NCI-H2107 (cell line): ENCODE measurements around the gene PCDHA13.
"Not testable (repeated sequence)": the region's sequence is repeated elsewhere in the genome, so short reads cannot be mapped to it uniquely, and the experiment has no call there.

ENCODE experiments used
- DNase-seq: peaks from one replicate; lab custom pipeline; 2025; lab: John Stamatoyannopoulos, UW

The PCDHA13 gene, protein sequence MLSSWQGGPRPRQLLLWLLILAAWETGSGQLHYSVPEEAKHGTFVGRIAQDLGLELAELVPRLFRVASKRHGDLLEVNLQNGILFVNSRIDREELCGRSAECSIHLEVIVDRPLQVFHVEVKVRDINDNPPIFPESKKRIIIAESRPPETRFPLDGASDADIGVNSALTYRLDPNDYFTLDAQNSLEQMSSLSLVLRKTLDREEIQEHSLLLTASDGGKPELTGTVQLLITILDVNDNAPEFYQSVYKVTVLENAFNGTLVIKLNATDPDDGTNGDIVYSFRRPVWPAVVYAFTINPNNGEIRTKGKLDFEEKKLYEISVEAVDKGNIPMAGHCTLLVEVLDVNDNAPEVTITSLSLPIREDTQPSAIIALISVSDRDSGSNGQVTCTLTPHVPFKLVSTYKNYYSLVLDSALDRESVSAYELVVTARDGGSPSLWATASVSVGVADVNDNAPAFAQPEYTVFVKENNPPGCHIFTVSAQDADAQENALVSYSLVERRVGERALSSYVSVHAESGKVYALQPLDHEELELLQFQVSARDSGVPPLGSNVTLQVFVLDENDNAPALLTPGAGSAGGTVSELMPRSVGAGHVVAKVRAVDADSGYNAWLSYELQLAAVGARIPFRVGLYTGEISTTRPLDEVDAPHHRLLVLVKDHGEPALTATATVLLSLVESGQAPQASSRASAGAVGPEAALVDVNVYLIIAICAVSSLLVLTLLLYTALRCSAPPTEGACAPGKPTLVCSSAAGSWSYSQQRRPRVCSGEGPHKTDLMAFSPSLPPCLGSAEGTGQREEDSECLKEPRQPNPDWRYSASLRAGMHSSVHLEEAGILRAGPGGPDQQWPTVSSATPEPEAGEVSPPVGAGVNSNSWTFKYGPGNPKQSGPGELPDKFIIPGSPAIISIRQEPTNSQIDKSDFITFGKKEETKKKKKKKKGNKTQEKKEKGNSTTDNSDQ

DNA sequence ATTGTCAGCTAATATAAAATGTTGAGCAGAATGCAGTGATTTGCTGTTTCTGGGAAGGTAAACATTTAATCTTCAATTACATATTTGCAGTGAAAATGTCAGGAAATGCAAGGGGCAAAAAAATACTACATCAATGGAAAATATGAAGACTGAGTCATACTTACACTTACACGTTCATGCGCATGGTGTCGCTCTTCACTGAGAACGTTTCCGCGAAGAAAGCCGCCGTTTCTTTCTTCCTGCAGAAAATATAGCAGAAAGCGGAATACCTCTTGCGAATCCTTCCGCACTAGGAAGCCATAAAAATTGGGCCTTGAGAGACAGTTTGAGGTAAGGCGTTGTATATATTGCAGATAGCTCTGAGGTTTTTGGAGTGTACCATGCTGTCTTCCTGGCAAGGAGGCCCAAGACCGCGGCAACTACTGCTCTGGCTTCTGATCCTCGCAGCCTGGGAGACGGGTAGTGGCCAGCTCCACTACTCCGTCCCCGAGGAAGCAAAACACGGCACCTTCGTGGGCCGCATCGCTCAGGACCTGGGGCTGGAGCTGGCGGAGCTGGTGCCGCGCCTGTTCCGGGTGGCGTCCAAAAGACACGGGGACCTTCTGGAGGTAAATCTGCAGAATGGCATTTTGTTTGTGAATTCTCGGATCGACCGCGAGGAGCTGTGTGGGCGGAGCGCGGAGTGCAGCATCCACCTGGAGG, at the start of gene PCDHA13:
PCDHA13 (plus strand) TSS at position 236 of the 702 bp plus-strand sequence; CDS start at position 381, 145 bp downstream.
- no peak for DNase-seq

DNA sequence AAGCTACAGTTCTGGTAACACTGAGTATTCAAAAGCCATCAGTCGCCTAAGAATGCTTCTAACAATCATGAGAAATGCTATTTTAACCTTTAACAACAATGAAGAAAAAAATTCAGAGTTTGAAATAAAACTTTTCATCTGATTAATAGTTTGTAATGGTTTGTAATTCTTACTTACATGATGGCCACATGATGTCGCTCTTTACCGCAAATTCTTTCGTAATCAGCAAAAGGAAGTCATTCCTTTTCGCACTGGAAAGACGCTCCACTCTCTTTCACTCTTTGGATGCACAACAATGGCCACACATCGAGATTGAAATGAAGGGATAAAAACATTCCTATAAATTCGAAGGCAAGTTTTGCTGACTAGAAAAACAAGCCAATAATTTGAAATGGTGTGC, 47.9 kb upstream of the PCDHA13 start, which contains the start of gene PCDHA7:
PCDHA7 (plus strand) TSS at position 277 of the 400 bp plus-strand sequence; CDS start at position 392, 115 bp downstream.
- no peak for DNase-seq

DNA sequence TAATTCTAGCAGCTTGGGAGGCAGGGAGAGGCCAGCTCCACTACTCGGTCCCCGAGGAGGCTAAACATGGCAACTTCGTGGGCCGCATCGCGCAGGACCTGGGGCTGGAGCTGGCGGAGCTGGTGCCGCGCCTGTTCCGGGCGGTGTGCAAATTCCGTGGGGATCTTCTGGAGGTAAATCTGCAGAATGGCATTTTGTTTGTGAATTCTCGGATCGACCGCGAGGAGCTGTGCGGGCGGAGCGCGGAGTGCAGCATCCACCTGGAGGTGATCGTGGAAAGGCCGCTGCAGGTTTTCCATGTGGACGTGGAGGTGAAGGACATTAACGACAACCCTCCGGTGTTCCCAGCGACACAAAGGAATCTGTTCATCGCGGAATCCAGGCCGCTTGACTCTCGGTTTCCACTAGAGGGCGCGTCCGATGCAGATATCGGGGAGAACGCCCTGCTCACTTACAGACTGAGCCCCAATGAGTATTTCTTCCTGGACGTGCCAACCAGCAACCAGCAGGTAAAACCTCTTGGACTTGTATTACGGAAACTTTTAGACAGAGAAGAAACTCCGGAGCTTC, 47.4 kb upstream of the PCDHA13 start:
- not testable (repeated sequence) for DNase-seq

DNA sequence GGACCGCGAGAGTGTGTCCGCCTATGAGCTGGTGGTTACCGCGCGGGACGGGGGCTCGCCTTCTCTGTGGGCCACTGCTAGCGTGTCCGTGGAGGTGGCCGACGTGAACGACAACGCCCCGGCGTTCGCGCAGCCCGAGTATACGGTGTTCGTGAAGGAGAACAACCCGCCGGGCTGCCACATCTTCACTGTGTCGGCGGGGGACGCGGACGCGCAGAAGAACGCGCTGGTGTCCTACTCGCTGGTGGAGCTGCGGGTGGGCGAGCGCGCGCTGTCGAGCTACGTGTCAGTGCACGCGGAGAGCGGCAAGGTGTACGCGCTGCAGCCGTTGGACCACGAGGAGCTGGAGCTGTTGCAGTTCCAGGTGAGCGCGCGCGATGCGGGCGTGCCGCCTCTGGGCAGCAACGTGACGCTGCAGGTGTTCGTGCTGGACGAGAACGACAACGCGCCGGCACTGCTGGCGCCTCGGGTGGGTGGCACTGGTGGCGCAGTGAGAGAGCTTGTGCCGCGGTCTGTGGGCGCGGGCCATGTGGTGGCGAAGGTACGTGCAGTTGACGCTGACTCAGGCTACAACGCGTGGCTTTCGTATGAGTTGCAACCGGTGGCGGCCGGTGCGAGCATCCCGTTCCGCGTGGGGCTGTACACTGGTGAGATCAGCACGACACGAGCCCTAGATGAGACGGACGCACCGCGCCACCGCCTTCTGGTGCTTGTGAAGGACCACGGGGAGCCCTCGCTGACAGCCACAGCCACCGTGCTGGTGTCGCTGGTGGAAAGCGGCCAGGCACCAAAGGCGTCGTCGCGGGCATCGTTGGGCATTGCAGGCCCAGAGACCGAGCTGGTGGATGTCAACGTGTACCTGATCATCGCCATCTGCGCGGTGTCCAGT, 46.1 kb upstream of the PCDHA13 start:
- DNase-seq = no peak

DNA sequence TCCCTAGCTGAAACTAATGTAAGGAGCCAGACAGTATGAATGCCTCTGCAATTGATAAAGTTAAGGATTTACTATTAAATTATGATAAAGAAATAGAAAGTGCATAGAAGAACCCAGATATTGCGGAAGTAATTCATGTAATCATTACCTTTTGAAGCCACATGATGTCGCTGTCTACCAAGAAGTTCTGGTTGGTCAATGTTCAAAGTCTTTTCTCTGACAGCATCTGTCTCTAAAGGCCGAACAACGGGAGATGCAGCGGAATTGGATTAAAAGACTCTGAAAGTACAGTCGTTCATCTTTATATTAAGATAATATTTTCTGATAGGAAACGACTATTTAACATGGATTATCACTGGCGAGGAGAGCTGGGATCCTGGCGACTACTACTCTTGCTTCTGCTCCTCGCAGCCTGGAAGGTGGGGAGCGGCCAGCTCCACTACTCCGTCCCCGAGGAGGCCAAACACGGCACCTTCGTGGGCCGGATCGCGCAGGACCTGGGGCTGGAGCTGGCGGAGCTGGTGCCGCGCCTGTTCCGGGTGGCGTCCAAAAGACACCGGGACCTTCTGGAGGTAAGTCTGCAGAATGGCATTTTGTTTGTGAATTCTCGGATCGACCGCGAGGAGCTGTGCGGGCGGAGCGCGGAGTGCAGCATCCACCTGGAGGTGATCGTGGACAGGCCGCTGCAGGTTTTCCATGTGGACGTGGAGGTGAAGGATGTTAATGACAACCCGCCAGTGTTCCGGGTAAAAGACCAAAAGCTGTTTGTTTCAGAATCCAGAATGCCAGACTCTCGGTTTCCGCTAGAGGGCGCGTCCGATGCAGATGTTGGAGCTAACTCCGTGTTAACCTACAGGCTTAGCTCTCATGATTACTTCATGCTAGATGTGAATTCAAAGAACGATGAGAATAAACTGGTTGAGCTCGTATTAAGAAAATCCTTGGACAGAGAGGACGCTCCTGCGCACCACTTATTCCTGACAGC, 40.7 kb upstream of the PCDHA13 start, which contains the start of gene PCDHA8:
PCDHA8 (plus strand) TSS at position 210 of the 985 bp plus-strand sequence; CDS start at position 345, 135 bp downstream.
- DNase-seq = no peak

DNA sequence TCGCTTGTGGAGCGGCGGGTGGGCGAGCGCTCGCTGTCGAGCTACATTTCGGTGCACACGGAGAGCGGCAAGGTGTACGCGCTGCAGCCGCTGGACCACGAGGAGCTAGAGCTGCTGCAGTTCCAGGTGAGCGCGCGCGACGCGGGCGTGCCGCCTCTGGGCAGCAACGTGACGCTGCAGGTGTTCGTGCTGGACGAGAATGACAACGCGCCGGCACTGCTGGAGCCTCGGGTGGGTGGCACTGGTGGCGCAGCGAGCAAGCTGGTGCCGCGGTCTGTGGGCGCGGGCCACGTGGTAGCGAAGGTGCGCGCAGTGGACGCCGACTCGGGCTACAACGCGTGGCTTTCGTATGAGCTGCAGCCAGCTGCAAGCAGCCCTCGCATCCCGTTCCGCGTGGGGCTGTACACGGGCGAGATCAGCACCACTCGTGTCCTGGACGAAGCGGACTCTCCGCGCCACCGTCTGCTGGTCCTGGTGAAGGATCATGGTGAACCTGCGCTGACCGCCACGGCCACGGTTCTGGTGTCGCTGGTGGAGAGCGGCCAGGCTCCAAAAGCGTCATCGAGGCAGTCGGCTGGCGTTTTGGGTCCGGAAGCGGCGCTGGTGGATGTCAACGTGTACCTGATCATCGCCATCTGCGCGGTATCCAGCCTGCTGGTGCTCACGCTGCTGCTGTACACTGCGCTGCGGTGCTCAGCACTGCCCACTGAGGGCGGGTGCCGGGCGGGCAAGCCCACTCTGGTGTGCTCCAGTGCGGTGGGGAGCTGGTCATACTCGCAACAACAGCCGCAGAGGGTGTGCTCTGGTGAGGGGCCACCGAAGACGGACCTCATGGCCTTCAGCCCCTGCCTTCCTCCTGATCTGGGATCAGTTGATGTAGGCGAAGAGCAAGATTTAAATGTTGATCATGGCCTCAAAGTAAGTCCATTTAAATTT, 38.9 kb upstream of the PCDHA13 start:
- no peak for DNase-seq

DNA sequence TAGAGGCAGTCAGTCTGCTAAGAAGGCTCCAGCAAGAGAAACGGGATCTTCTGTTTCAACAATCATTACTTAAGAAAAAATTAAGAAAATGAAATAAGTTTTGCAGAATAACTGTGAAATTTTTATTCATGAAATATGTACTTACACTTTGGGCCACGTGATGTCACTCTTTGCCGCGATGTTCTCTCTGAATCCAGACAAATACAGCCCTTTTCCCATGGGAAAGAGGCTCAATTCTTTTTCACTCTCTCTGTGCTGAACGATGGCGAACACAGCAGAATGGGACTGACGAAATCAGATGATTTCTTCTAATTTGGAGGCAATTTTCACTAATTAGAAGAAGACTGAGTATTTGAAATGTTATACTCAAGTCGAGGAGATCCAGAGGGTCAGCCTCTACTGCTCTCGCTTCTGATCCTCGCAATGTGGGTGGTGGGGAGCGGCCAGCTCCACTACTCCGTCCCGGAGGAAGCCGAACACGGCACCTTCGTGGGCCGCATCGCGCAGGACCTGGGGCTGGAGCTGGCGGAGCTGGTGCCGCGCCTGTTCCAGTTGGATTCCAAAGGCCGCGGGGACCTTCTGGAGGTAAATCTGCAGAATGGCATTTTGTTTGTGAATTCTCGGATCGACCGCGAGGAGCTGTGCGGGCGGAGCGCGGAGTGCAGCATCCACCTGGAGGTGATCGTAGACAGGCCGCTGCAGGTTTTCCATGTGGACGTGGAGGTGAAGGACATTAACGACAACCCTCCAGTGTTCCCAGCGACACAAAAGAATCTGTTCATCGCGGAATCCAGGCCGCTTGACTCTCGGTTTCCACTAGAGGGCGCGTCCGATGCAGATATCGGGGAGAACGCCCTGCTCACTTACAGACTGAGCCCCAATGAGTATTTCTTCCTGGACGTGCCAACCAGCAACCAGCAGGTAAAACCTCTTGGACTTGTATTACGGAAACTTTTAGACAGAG, 33.5 kb upstream of the PCDHA13 start, which contains the start of gene PCDHA9:
PCDHA9 (plus strand) TSS at position 244 of the 964 bp plus-strand sequence; CDS start at position 358, 114 bp downstream.
- not testable (repeated sequence) for DNase-seq

DNA sequence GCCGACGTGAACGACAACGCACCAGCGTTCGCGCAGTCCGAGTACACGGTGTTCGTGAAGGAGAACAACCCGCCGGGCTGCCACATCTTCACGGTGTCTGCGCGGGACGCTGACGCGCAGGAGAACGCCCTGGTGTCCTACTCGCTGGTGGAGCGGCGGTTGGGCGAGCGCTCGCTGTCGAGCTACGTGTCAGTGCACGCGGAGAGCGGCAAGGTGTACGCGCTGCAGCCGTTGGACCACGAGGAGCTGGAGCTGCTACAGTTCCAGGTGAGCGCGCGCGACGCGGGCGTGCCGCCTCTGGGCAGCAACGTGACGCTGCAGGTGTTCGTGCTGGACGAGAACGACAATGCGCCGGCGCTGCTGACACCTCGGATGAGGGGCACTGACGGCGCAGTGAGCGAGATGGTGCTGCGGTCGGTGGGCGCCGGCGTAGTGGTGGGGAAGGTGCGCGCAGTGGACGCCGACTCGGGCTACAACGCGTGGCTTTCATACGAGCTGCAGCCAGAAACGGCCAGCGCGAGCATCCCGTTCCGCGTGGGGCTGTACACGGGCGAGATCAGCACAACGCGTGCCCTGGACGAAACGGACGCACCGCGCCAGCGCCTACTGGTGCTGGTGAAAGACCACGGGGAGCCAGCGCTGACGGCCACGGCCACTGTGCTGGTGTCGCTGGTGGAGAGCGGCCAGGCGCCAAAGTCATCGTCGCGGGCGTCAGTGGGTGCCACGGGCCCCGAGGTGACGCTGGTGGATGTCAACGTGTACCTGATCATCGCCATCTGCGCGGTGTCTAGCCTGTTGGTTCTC, 31.9 kb upstream of the PCDHA13 start:
- not testable (repeated sequence) for DNase-seq

DNA sequence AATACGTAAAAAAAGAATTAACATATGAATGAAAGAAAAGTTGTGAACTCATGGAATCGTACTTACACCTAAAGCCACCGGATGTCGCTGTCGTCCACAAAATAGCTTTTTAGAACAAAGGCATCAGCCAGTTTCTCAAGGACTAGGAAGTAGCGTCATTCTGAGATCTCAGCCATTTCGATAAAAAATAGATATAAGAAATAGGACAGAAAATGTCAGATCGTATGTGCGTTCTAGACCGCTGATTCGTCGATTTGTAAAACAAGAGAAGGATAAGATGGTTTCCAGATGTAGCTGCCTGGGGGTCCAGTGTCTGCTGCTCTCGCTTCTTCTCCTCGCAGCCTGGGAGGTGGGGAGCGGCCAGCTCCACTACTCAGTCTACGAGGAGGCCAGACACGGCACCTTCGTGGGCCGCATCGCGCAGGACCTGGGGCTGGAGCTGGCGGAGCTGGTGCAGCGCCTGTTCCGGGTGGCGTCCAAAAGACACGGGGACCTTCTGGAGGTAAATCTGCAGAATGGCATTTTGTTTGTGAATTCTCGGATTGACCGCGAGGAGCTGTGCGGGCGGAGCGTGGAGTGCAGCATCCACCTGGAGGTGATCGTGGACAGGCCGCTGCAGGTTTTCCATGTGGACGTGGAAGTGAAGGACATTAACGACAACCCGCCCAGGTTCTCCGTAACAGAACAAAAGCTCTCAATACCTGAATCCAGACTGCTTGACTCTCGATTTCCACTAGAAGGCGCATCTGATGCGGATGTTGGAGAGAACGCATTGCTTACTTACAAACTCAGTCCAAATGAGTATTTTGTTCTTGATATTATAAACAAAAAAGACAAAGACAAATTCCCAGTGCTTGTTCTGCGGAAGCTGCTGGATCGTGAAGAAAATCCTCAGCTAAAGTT, 25.9 kb upstream of the PCDHA13 start, which contains the start of gene PCDHA10:
PCDHA10 (plus strand) TSS at position 126 of the 903 bp plus-strand sequence; CDS start at position 278, 152 bp downstream.
- no peak for DNase-seq

DNA sequence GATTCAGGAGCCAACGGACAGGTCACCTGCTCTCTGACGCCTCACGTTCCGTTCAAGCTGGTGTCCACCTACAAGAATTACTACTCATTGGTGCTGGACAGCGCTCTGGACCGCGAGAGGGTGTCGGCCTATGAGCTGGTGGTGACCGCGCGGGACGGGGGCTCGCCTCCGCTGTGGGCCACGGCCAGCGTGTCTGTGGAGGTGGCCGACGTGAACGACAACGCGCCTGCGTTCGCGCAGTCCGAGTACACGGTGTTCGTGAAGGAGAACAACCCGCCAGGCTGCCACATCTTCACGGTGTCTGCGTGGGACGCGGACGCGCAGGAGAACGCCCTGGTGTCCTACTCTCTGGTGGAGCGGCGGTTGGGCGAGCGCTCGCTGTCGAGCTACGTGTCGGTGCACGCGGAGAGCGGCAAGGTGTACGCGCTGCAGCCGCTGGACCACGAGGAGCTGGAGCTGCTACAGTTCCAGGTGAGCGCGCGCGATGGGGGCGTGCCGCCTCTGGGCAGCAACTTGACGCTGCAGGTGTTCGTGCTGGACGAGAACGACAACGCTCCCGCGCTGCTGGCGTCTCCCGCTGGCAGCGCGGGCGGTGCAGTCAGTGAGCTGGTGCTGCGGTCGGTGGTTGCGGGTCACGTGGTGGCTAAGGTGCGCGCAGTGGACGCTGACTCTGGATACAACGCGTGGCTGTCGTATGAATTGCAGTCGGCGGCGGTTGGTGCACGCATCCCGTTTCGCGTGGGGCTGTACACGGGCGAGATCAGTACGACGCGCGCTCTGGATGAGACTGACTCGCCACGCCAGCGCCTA, 24.5 kb upstream of the PCDHA13 start:
- no peak for DNase-seq

DNA sequence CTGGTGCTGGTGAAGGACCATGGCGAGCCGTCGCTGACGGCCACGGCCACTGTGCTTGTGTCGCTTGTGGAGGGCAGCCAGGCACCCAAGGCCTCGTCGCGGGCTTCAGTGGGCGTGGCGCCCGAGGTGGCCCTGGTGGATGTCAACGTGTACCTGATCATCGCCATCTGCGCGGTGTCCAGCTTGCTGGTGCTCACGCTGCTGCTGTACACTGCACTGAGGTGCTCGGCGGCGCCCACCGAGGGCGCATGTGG, 24.0 kb upstream of the PCDHA13 start:
- DNase-seq = no peak

DNA sequence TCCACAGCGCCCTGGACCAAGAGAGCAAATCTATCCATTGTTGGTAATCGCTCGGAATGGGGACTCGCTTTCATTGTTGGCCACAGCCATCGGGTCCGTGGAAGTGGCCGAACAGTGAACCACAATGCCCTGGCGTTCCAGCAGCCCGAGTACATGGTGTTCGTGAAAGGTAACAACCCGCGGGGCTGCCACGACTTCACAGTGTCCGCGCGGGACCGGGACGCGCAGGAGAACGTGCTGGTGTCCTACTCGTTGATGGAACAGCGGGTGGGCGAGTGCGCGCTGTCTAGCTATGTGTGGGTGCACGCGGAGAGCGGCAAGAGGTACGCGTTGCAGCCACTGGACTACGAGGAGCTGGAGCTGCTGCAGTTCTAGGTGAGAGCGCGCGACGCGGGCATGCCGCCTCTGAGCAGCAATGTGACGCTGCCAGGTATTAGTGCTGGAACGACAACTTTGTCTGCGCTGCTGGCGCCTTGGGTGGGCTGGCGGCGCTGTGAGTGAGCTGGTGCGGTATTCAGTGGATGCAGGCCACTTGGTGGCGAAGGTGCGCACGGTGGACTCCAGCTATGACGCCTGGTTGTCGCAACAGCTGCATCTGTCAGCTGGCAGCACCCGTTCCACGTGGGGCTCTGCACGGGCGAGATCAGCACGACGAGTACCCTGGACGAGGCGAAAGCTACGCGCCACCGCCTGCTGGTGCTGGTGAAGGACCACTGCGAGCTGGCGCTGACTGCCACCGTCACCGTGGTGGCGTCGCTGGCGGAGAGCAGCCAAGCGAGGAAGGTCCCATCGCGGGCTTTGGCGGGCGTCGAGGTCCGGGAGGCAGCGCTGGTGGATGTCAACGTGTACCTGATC, 19.3 kb upstream of the PCDHA13 start:
- DNase-seq = no peak
